Left ventricle myocardium superior (tissue), 1 donor: ENCODE measurements around the gene CLASP1. TPM values are rescaled to one million over a fixed set of nuclear protein-coding genes. Genes with fewer than 3 reads are reported as not detected.

Experiments
- ATAC-seq: fragments of 200-7000 bp; cut with Tn5 transposase; one replicate; pipeline ENCODE4 v1.9.1; 2020; ENCODE audit warnings: mild to moderate bottlenecking, moderate library complexity
- DNase-seq: peaks from one replicate; pipeline ENCODE4 v3.0.0-alpha.2; 2020
- intact Hi-C: fragments of 100-400 bp; cut with micrococcal nuclease; formaldehyde crosslinking; loops from one replicate; pipeline ENCODE4 v1.11.0; 2022
- total RNA-seq: library from RNA; stranded (reverse); fragmentation: NEBNext Ultra II Directional; extraction: Animal tissue kit (Norgen Biotek cat#: 25700); gene quantifications from one replicate; pipeline ENCODE4 v1.2.1, GENCODE V29; 2021
- donor health status: DM: no; HTN: yes; CAD: no; lungs with severe emphysema.

CLASP1 gene
- total RNA-seq, 1 donor from 2014 or later = 66.5 TPM

GRCh38 chr2:121297217-121297830 lies 351.9 kb downstream of the CLASP1 start:
- DNase-seq = no peak
- peak; percentile 72 for ATAC-seq
- intact Hi-C loops = no loop called here

- ATAC-seq (no peak), DNase-seq (no peak)
- intact Hi-C loops = no loop called here
These were observed 353.2 kb downstream of the CLASP1 start for GRCh38 chr2:121295911-121296650.

GRCh38 chr2:121294881-121295840 lies 354.1 kb downstream of the CLASP1 start:
- intact Hi-C loops = no loop called here

GRCh38 chr2:121293450-121294325 lies 355.6 kb downstream of the CLASP1 start:
- ATAC-seq (peak; percentile 84), DNase-seq (peak; percentile 47)
- intact Hi-C loops = no loop called here

More at GRCh38 chr2:121294881-121295840, 354.1 kb downstream of the CLASP1 start:
- no peak for DNase-seq
- no peak for ATAC-seq

GRCh38 chr2:121291251-121291580 lies 358.0 kb downstream of the CLASP1 start:
- DNase-seq = no peak
- no peak for ATAC-seq
- intact Hi-C loops = no loop called here

- intact Hi-C loops = no loop called here
- DNase-seq (no peak), ATAC-seq (no peak)
These were observed 360.0 kb downstream of the CLASP1 start for GRCh38 chr2:121289271-121289670.

- ATAC-seq (no peak), DNase-seq (no peak)
- intact Hi-C loops = no loop called here
These were observed 360.6 kb downstream of the CLASP1 start for GRCh38 chr2:121288454-121289231.

- intact Hi-C loops = no loop called here
- DNase-seq = no peak
- ATAC-seq = no peak
These were observed 361.3 kb downstream of the CLASP1 start for GRCh38 chr2:121287956-121288355.

Other genes starting within 250 kb of the CLASP1 start
- gene RNU4ATAC, start 118.6 kb downstream of the CLASP1 start, total RNA-seq = not detected
- 20.7 TPM for gene NIFK, start 87.4 kb upstream of the CLASP1 start, total RNA-seq
- 38.1 TPM for gene TSN, start 106.2 kb upstream of the CLASP1 start, total RNA-seq